Stimulated activated CD8-positive, alpha-beta memory T cell treated with anti-CD3 and anti-CD28 coated beads, Interleukin-7, amount 100 ng/mL, for 1 hour (primary cell): ENCODE results near the gene MTHFD1L.
A peak's percentile ranks its signal among the peaks of the same experiment; 100 is the strongest.
"Not testable (repeated sequence)": the region's sequence is repeated elsewhere in the genome, so short reads cannot be mapped to it uniquely, and the experiment has no call there.

Source experiments
- DNase-seq, 2 donors: peaks; one replicate each; pipeline ENCODE4 v3.0.0-alpha.2; 2020; ENCODE audit warnings: low read depth in 2 of 2

MTHFD1L gene

DNA sequence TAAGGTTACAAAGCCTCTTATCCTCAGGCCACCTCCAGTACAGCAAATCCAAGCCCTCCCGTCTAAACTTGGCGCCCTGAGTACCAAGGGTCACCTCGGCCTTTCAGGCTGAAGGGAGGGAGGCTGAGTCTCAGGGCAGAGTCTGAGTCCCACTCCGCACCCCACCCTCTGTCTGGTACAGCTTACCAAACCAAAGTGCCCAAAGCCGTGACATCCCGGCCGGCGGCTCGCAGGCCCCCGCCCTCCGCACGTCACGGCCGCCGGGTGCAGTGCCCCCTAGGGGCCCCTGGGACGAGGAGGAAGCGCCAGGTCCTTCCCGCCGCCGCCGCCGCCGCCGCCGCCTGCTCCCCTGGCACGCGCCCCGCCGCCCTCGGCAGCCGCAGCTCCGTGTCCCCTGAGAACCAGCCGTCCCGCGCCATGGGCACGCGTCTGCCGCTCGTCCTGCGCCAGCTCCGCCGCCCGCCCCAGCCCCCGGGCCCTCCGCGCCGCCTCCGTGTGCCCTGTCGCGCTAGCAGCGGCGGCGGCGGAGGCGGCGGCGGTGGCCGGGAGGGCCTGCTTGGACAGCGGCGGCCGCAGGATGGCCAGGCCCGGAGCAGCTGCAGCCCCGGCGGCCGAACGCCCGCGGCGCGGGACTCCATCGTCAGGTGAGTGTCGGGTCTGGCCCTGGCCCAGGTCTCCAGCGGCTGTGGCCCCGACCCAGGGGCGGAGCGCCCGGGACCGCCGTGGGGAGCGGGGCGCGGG is at the start of gene MTHFD1L:
Gene MTHFD1L (plus strand): TSS at position 297 of the 741 bp plus-strand sequence. CDS start 121 bp downstream, at position 418.
- DNase-seq = peak; percentile 23 to 43

DNA sequence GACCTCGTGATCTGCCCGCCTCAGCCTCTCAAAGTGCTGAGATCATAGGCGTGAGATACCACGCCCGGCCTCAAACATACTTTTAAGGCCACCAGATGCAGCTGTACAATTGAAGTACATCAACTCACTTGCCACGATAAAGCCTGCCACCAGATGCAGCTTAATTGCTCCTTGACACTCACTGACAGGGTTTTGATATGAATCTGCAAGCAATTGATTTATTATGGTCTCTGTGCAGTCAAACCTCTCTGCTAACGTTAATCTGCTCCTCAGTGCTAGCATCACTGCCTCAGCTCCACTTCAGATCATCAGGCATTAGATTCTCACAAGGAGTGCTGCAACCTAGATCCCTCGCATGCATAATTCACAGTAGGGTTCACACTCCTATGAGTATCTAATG is 48.9 kb upstream of the MTHFD1L start:
- not testable (repeated sequence) for DNase-seq

DNA sequence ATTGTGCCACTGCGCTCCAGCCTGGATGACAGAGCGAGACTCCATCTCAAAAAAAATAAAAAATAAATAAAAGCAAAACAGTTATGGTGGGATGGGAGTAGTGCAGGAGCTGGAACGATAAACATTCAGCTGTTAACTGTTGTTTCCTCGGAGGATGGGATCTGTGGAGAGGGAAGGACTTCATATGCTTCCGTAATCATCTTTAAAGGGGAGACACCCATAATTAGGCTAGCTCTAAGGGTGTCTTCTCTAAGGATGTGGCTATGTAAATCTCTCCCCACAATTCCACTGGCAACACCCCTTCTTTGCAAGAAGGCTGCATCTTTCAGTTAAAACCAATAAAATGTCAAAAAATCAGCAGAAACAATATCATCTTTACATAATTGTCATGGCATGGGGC is 42.6 kb upstream of the MTHFD1L start:
- DNase-seq = no peak

DNA sequence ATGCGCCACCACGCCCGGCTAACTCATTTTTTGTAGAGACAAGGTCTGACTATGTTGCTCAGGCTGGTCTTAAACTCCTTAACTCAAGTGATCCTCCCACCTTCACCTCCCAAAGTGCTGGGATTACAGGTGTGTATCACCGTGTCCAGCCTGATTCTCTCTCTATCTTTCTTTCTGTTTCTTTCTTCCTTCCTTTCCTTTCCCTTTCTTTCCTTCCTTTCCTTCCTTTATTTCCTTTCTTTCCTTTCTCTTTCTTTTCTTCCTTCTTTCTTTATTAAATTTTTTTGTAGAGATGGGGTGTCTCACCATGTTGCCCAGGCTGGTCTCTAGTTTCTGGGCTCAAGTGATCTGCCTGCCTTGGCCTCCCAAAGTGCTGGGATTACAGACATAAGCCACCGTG is 38.7 kb upstream of the MTHFD1L start:
- no peak for DNase-seq

DNA sequence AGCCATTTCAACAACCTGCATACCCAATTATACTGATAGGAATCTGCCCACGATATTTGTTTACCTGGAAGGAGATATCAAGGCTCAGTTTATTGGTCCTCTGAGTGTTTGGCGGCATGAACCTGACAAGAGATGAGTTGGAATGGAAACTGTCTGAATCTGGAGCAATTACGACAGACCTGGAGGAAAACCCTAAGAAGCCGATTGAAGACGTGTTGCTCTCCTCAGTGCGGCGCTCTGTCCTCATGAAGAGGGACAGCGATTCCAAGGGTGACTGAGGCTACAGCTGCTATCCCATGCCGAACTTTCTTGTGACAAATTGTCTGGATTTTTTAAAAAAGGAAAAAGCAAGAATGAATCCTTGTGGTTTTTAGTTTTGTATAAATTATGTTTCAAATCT is 37.4 kb upstream of the MTHFD1L start:
- DNase-seq = not testable (repeated sequence)

DNA sequence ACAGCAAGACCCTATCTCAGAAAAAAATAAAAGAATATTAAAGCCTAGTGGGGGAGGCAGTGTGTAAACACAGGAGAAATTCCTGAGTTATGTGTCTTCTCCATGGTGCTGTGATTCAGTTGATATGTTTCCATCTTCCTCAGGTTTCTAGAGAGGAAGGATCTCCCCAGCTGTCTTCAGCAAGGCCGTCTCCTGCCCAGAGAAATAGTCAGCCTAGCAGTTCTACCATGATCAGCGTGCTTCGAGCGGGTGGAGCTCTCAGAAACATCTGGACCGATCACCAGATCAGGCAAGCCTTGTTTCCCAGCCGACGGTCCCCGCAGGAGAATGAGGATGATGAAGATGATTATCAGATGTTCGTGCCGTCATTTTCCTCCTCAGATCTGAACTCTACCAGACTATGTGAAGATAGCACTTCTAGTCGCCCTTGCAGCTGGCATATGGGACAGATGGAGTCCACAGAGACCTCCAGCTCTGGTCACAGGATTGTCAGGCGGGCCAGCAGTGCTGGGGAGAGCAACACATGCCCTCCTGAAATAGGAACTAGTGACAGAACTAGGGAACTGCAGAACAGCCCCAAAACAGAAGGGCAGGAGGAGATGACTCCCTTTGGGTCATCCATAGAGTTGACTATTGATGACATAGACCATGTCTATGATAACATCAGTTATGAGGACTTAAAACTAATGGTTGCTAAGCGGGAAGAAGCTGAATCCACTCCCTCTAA is 34.9 kb upstream of the MTHFD1L start:
- no peak for DNase-seq

DNA sequence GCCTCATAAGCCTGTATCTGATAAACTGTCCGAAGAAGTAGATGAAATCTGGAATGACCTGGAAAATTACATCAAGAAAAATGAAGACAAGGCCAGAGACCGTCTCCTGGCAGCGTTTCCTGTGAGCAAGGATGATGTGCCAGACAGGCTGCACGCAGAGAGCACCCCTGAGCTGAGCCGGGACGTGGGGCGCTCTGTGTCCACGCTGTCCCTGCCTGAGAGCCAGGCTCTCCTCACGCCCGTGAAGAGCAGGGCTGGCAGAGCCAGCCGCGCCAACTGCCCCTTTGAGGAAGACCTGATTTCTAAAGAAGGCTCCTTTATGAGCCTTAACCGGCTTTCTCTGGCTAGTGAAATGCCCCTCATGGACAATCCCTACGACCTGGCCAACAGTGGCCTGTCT is 33.9 kb upstream of the MTHFD1L start:
- no peak for DNase-seq

DNA sequence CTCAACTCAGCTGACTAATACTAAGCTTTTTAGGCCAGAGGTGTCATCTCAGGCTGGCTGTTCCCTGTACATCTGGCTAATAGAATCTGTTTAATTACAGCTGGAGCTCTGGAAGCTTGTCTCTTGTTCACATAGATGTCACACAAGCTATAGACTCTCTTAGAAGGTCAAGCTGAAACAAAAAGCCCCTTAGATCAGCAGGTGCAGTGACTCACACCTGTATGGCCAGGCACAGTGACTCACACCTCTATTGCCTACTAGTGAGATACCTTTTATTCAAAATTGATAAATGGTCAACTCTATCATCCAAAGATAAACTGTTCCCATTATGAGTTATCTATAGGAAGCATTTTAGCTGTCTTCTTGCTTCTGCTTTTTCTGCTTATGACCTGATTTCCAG is 29.9 kb upstream of the MTHFD1L start:
- no peak for DNase-seq

DNA sequence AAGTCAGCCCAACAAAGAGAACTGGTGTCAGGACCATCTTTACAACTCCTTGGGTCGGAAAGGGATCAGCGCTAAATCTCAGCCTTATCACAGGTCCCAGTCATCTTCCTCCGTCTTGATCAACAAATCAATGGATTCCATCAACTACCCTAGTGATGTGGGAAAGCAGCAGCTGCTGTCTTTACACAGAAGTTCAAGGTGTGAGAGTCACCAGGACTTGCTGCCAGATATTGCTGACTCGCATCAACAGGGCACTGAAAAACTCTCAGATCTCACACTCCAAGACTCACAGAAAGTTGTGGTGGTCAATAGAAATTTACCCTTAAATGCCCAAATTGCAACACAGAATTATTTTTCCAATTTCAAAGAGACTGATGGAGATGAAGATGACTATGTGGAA is 25.3 kb upstream of the MTHFD1L start:
- DNase-seq = no peak

DNA sequence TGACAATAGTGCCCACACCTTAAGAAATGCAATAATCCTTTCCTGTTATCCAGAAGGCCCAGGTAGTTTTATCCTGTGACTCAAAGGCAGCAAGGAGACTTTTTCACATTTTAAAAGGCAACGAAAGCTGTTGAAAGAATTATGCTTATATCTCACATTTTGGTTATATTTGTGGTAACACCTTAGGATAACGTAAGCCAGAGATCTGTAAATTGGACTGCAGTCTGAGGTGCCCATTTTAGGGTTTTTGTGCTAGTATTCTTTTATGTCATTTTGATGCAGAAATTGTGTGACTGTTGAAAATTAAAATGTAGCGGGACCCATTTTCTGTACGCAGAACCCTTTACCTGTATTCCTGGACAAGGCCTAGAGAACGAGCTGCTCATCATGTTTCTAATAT is 24.3 kb upstream of the MTHFD1L start:
- no peak for DNase-seq

DNA sequence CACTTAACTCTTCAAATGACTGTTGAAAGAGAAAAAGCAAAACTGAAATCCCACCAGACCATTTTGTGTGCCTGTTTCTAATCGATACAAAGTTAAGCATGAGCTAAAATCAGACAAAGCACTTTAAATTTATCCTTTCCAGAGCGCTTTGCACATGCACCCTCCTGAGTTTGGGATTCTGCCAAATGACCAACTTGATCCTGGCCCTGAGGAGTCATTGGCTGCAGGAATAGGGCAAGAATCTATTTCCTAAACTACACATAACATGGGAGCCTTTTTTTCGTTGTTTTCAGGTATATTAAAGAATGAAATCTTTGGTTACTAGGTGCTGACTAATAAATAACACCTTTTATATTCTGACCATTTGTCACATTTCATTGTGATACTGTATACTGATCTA is 23.8 kb upstream of the MTHFD1L start:
- DNase-seq = no peak

DNA sequence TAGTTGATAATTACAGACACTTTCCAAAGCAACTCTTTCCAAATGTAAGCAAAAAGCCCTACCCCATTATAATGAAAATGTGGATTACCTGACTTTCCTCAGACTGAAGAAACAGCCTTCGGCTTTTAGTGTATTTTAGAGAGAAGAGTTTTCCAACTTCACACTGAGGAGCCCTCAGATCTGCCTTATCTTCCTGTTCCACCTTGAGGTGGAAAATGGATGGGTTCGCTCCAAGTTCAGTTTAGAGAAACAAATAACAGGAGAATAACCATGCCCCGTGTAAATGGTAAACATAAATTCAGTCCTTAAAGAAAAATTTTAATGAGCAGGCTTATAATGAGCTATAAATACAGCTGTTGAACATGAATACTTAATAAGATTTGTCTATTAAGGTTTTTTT is 21.1 kb upstream of the MTHFD1L start:
- no peak for DNase-seq

DNA sequence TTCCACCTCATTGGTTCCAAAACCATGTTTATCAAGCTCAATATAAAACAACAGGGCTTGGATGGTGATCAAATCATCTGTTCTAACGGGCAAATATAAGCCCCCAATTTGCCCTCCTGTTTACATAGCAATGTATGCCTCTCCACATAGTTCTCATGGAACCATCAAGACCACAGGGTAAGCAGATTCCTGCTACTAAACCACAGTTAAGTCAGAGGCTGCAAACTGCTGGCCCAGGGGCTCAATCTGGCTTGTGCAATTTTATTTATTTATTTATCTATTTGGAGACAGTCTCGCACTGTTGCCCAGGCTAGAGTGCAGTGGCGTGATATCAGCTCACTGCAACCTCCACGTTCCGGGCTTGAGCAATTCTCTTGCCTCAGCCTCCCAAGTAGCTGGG is 18.9 kb upstream of the MTHFD1L start:
- DNase-seq = no peak

DNA sequence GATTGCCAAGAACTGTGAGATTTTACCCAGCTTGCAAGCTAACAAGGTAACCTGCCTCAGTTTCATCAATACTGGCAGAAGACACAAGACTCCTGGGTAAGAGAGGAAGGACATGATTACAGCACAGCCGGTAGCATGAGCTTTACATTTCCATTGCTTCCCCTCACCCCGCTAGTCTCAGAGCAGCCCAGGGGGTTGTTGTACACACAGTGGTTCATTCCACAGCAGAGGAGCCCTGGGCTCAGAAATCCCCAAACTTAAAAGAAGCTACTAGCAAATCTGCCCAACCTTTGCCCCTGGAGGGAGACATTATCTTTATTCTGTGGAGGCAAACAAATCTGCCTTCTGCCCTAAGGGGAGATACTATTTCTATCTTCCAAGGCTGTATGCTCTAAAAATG is 17.1 kb upstream of the MTHFD1L start:
- DNase-seq = no peak

DNA sequence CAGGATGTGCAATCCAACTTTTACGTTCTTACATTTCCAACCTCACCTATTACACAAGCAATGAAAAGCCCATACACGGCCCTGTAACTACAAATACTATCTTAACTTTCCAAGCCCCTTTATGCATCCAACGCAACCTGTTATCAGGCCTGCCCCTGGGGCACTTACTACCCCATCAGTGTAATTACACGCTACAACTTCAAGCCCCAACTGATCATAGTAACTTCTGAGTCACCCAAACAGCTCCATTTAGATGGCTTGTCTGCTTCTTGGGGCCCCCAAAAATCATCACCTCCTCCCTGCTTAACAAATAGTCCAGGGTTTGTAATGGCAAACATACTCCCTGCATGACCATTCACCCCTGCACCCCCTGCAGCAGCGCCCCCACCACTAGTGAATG is 11.1 kb upstream of the MTHFD1L start:
- DNase-seq = not testable (repeated sequence)

DNA sequence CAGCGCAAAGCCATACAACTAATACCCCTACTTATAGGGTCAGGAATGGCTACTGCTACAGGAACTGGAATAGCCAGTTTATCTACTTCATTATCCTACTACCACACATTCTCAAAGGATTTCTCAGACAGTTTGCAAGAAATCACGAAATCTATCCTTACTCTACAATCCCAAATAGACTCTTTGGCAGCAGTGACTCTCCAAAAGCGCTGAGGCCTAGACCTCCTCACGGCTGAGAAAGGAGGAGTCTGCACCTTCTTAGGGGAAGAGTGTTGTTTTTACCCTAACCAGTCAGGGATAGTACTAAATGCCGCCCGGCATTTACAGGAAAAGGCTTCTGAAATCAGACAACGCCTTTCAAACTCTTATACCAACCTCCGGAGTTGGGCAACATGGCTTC is 10.3 kb upstream of the MTHFD1L start:
- not testable (repeated sequence) for DNase-seq

DNA sequence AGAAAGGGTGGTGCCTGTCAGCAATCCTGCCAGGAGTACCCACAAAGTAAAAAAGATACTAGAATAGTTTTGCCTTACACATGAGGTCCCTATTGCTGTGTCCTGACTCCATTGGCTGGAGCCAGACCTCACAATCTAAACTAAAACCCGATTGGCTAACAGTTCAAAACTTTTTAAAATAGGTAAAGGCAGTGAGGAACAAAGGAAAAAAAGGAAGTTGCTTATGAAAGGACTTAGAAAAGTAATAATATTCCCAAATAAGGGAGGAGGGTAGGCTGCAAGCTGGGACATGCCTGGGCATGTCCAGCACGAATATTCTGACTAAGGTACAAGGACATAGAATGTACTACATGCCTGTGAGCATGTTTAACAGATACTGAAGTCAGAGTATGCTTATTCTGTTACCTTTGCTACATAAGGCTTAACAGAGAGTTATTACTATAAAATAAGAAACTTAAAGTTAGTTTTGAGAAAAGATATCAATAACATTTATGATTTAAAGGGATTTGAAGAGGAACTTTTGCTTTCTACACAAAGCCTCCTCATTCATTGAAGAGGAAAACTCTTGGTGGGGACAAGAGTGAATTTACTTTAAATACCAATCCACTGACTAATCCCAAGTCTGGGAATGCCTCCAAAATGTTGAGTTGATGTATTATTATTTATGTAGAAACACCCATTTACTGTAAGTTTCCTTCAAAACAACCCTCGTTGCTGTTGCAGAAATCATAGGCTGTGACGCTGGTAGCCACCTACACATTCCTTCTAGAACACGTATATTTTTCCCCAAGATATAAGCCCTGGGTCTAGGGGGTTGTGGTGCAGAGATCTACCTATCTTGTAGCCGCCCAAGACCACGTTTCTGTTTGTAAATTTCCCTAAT is 8.2 kb upstream of the MTHFD1L start:
- no peak for DNase-seq

DNA sequence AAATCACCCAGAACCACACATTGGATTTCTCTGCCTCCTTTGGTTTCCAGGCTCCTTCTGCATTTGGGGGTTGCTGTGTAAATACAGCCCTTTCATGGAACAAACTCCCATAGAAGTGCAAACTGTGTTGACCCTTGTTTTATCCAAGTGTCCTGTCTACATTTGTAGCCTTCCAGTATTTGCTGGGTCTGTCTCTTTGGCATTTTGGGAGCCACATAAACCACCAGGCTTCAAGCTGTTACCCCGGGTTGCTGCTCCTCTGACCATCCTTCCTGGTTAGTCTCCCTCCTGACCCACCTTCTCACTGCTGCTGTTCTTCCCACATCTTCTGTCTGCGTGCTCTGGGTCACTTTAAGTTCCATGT is 7.6 kb upstream of the MTHFD1L start:
- DNase-seq = no peak

DNA sequence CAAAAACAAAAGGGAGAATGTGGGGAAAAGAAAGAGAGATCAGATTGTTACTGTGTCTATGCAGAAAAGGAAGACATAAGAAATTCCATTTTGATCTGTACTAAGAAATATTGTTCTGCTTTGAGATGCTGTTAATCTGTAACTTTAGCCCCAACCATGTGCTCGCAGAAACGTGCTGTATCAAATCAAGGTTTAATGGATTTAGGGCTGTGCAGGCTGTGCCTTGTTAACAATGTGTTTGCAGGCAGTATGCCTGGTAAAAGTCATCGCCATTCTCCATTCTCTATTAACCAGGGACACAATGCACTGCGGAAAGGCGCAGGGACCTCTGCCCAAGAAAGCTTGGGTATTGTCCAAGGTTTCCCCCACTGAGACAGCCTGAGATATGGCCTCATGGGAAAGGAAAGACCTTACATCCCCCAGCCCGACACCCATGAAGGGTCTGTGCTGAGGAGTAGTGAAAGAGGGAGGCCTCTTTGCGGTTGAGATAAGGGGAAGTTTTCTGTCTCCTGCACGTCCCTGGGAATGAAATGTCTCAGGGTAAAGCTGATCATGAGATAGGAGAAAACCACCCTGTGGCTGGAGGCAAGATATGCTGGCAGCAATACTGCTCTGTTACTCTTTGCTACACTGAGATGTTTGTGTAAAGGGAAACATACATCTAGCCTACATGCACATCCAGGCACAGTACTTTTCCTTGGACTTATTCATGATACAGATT is 3.9 kb upstream of the MTHFD1L start:
- DNase-seq = not testable (repeated sequence)

DNA sequence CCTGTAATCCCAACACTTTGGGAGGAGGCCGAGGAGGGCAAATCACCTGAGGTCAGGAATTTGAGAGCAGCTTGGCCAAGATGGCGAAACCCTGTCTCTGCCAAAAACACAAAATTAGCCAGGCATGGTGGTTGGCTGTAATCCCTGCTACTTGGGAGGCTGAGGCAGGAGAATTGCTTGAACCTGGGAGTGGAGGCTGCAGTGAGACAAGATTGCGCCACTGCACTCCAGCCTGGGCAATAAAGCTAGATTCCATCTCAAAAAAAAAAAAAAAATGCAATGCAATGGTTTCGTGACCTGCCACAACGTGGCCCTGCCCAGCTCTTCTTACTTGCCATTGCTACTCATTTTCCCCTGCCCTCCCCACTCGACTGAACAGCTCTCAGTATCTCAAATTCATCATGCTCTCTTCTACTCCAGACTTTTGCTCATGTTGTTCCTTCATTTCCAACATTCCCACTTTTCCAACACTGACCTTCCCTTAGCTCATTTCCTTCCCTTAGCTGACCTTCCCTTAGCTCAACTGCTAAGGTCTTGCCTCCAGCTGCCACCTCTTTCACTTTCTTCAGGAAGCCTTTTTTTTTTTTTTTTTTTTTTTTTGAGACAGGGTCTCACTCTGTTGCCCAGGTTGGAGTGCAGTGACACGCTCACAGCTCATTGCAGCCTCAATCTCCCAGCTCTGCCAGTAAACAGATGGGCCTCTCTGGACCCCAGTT is 2.1 kb upstream of the MTHFD1L start:
- DNase-seq = no peak

DNA sequence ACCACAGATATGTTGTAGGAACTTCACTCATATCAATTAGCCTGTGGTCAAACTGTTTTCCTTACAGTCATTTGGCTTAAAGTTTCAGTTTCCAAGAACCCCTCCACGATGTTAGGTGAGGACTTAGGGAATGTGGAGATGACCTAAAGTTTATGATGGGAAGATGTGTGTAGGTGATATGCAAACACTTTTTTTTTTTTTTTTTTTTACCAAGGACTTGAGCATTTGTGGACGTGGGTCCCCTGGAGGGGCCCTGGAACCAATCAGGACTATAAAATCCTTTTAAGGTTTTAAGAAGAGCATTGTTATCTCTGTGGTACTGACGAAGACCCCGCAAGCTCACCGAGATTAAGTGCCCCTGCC is 478 bp upstream of the MTHFD1L start:
- no peak for DNase-seq
